Activated CD8-positive, alpha-beta memory T cell treated with anti-CD3 and anti-CD28 coated beads for 36 hours (primary cell): ENCODE data around the gene PELI2. TPM values are rescaled to one million over a fixed set of nuclear protein-coding genes. Genes with fewer than 3 reads are reported as not detected.

Experiments used
- CTCF ChIA-PET: fragments of 350-600 bp; sonication (Branson Sonifier 250); formaldehyde crosslinking; loops from one replicate; lab custom pipeline; 2021; ENCODE audit warnings: antibody characterized with exemption; lab: Charles Lee
- POLR2A ChIA-PET: fragments of 350-600 bp; sonication (Branson Sonifier 250); formaldehyde crosslinking; loops from one replicate; lab custom pipeline; 2021; ENCODE audit warnings: antibody characterized with exemption; lab: Charles Lee
- total RNA-seq, 2 experiments: library from RNA; stranded (reverse); gene quantifications; one replicate each; pipeline ENCODE4 v1.2.3, GENCODE V29; 2021

Gene PELI2
- total RNA-seq, 2 experiments from 2014 or later: 2.6 to 2.9 TPM

DNA sequence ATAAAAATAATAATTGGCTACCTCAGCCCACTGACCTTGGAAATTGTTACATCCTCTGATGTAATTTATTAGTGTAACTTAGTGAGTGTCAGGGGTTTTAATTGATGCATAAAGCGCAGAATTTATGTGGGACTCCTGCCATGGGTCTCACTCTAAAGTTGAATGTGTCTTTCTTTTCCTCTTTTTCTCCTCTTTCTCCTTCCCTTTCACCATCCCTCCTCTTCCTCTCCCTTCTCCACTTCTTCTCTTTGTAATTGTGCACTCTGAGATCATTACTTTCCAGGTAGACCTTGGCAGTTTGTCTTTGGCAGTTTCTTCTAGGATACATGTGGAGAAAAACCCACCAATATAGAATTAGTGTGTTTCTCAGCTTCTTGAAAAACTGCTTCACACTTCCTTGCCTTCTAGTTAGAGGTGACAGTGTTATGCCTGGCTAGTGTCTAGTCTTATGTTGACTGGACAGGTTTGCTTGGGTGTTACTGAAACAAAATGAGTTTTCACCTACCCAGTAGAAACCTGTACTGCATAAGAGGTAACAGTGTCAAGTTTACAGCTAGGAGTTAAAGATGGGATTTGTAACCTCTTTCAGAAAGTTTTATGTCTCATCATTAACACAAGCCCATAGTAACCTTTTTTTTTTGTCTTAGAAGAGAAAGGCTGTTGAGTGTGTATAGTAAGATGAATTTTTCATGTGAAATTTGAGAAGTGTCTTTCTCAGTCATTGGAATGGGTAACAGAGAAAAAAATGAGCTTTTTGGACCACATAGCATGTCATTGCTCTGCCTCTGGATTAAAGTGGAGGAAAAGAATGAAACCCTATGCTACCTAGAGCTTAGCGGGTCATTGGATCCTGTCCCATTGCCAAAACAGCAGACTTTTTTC lies 18.6 kb downstream of the PELI2 start:
- ChIA-PET POLR2A (no interaction called here), CTCF (no interaction called here)

DNA sequence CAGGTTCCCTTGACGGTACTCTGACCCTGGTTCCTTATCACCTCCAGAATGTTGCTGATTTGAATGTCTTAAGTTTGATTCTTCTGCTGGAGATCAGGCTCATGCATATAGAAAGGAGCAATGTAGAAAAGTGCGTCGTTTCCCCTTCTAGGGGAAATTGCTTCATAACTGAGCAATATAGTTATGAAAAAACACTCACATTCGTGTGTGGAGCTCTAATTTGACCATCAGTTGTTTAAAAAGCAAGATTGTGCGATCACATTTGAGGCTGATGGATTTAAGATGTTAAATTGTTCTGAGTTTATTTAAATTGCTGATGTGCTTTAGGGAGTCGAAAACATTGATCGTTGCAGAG lies 19.2 kb downstream of the PELI2 start:
- ChIA-PET POLR2A (no interaction called here), CTCF (no interaction called here)

- ChIA-PET POLR2A (no interaction called here), CTCF (no interaction called here)
These were observed 19.6 kb downstream of the PELI2 start for GRCh38 chr14:56137849-56138248.

DNA sequence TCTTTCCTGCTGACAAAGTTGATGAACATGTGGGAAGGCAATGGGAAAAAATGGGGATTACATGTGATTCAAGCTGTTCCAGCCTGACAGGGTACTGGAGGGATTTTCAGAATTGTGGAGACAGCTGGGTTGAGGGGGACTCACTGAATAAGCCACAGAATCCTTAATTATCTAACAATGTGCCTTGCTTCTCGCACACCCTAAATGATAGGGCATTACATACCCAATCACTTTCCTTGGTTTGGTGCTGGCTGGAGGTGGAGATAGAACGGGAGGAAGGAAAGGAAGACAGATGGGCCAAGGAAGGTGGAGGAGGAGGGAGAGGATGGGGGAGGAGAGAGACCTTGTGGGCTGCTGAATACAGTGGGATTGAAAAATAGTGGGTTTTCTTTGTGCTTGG lies 20.7 kb downstream of the PELI2 start:
- ChIA-PET POLR2A (no interaction called here), CTCF (interaction anchor here (0.7 kb wide), 1 partner anchor 1650 kb away, joined by 4 read pairs; the partner anchor contains the start of gene GMFB)

DNA sequence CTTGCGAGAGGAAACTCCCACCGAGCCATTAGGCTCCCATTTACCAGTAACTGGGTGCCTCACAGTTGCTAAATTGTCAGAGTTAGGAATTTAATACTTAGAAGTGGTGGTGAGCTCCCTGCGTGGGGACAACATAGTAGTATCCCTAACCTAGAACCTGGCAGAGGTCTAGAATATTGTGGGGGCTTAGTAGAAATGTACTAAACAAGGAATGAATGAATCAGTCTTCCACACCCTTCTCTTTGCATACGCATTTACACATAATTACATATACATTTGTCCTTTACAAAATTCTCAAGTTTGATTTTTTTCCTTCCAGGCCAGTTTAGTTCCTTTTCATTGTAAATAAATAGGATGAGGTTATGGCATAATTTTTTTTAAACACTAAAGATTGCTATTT lies 24.1 kb downstream of the PELI2 start:
- CTCF ChIA-PET: no interaction called here
- POLR2A ChIA-PET: interaction anchor here (0.7 kb wide), 1 partner anchor 83 kb away, joined by 3 read pairs; no protein-coding TSS in a partner anchor

GRCh38 chr14:56143025-56143424 lies 24.8 kb downstream of the PELI2 start:
- POLR2A ChIA-PET: interaction anchor here (0.7 kb wide), 1 partner anchor 82 kb away, joined by 3 read pairs; no protein-coding TSS in a partner anchor
- CTCF ChIA-PET: no interaction called here

DNA sequence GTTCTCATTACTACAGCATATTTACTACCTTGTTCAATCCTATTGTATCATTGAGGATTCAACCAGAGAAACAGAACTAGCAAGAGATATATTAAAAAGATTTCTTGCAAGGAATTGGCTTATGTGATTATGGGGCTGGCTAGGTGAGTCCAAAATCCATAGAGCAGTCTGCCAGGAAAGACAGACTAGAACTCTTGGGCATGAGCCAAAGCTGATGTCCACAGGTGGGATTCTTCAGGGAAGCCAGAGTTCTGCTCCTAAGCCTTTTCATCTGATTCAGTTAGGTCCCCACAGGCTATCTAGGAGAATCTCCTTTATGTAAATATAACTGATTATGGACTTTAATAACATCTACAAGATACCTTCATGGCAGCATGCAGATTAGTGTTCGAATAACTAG lies 26.0 kb downstream of the PELI2 start:
- ChIA-PET CTCF (no interaction called here), POLR2A (no interaction called here)

GRCh38 chr14:56145181-56145769 lies 27.1 kb downstream of the PELI2 start:
- CTCF ChIA-PET: no interaction called here
- POLR2A ChIA-PET: no interaction called here

DNA sequence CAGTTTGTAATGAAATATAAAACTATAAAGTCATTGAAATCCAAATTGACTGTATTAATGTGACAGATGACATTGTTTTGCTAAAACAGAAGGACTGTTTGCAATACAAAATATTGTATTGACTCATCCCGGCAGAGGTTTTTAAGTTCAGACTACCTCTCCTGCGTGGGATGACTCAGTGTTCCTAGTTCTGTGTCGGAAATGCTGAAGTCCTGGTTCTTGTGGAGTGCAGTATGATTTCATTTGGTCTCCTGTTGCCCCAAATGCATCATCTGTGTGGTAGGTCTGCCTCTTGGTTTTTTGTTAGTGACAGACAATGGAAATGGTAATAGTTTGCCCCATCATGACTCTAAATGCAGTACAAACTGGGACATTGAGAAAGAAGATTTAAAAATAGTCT lies 27.8 kb downstream of the PELI2 start:
- CTCF ChIA-PET: no interaction called here
- POLR2A ChIA-PET: no interaction called here

GRCh38 chr14:56147449-56147848 lies 29.2 kb downstream of the PELI2 start:
- CTCF ChIA-PET: no interaction called here
- POLR2A ChIA-PET: no interaction called here

DNA sequence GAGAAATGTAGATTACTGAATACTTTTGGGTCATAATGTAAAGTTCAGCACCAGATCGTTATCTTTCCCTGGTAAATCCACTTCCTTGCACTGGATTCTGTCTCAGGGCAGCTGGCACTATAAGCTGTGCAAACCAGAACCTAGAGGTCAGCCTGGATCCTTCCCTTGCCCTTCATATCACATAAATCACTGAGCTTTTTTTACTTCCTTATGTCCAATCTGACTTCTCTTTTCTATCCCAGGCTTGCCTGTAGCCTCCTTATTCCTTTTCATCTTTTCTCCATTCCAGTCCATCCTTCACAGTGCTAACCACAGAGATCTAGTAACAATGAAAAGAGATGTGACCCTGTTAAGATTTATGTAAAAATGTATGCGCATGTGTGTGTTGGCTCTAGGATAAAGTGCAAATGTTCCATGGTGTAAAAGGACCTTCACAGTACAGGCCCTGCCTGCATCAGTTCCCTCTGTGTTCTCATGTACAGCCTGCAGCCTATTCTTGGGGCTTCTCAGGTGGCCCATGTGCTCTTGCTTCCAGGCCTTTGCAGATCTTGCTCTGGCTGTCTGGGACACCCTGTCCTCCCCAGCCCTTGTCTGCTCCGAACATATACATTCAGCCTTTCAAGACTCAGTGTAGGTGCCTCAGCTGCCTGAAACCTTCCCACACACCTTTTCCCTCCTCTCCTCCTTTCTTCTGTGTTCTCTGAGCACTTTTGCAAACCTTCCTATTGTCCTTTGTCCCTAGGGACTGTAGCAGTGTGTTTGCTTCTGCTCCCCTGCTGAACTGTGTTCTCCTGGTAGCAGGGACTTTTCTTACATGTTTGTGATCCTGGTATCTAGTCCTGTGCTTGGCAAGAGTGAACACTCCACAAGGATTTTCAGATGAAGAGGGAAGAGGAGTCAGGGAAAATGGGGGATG lies 30.0 kb downstream of the PELI2 start:
- CTCF ChIA-PET: no interaction called here

DNA sequence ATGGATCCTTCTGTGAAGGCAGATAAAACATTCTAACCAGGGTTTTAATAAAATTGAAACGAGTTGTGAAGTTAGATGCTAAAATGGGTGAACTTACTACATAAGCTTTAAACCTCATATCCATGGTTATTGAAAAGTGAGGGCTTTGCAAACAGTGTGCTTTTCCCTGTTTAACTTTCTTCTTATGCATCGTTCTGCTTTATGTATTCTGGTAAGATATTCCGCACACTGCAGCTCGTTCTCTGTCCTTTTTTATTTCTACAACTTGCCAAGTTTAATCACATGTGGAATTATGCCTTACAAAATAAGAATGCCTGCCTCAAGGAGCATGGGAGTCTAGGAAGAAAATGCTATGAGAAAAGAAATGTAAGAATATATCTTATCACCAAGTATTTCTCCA lies 30.9 kb downstream of the PELI2 start:
- CTCF ChIA-PET: no interaction called here
- POLR2A ChIA-PET: no interaction called here

More for the DNA sequence above, 30.0 kb downstream of the PELI2 start:
- POLR2A ChIA-PET: no interaction called here

- ChIA-PET POLR2A (no interaction called here), CTCF (no interaction called here)
These were observed 31.8 kb downstream of the PELI2 start for GRCh38 chr14:56149995-56150394.

- POLR2A ChIA-PET: no interaction called here
- CTCF ChIA-PET: no interaction called here
These were observed 32.6 kb downstream of the PELI2 start for GRCh38 chr14:56150645-56151345.

- POLR2A ChIA-PET: no interaction called here
- CTCF ChIA-PET: no interaction called here
These were observed 34.0 kb downstream of the PELI2 start for GRCh38 chr14:56152221-56152620.

DNA sequence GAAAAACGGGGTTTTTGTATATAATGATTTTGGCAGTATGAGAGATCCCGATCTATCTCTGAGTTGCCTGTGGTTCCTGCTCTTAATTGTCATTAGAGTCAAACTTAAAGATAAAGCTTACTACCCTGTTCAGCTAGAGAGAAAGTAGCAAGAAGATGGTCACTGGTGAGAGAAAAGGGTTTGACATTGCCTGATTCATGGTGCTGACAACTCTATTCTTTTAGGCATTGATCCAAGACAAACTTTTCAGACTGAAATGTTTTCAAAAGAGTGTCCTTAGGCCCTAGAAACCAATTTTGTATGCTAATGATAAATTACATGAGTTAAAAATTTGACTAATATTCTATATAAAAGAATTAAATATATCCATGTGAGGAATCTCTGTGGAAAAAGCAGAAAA lies 35.1 kb downstream of the PELI2 start:
- CTCF ChIA-PET: no interaction called here
- POLR2A ChIA-PET: no interaction called here

GRCh38 chr14:56154321-56154720 lies 36.1 kb downstream of the PELI2 start:
- POLR2A ChIA-PET: no interaction called here
- CTCF ChIA-PET: no interaction called here

GRCh38 chr14:56156096-56156495 lies 37.9 kb downstream of the PELI2 start:
- ChIA-PET CTCF (no interaction called here), POLR2A (no interaction called here)

GRCh38 chr14:56159066-56159465 lies 40.9 kb downstream of the PELI2 start:
- CTCF ChIA-PET: no interaction called here
- POLR2A ChIA-PET: no interaction called here
